Peyer's patch (tissue), 4 donors: ENCODE data around the gene C16orf82.

Experiments
- CTCF ChIP-seq, 6 experiments: fragments of 450-650 bp in 4 of 6; fragments of 200-600 bp in 2 of 6; sonication (generic) in 1 of 6; IDR thresholded peaks; one replicate each; pipeline ENCODE4 v1.5.1; 2017 to 2019; ENCODE audit warnings: antibody characterized with exemption in 6 of 6, mild to moderate bottlenecking in 3 of 6, moderate library complexity in 1 of 6
- POLR2A ChIP-seq, 2 donors: fragments of 450-650 bp; IDR thresholded peaks; one replicate each; pipeline ENCODE4 v1.5.1; 2017; ENCODE audit warnings: antibody characterized with exemption in 2 of 2, mild to moderate bottlenecking in 2 of 2, moderate library complexity in 2 of 2

GRCh38 chr16:27027971-27028370 lies 38.8 kb upstream of the C16orf82 start:
- TF ChIP-seq CTCF (IDR thresholded peaks at IDR 0.05) = no peak
- TF ChIP-seq POLR2A (IDR thresholded peaks at IDR 0.05) = no peak
